H9 (cell line): ENCODE measurements around the gene HAGHL. TPM values are rescaled to one million over a fixed set of nuclear protein-coding genes. Genes with fewer than 3 reads are reported as not detected.

ENCODE experiments used
- DNase-seq: peaks from one replicate; pipeline ENCODE4 v3.0.0-alpha.2; 2017
- H2AFZ ChIP-seq: one replicate; pipeline ENCODE4 v1.6.1; 2013; ENCODE audit warnings: mild to moderate bottlenecking, low read length, control low read depth, moderate library complexity
- H2AK5ac ChIP-seq: 2 replicates; pipeline ENCODE4 v1.6.1; 2013; ENCODE audit warnings: low read length, control low read depth, mixed read lengths; ENCODE audit not compliant: insufficient read length
- H2BK120ac ChIP-seq: one replicate; pipeline ENCODE4 v1.6.1; 2013; ENCODE audit warnings: low read depth, mild to moderate bottlenecking, low read length, control low read depth, inconsistent platforms; ENCODE audit not compliant: poor library complexity, severe bottlenecking
- H2BK12ac ChIP-seq: 2 replicates; pipeline ENCODE4 v1.6.1; 2013; ENCODE audit warnings: low read length, control low read depth, mixed read lengths, low read depth; ENCODE audit not compliant: insufficient read length
- H2BK15ac ChIP-seq: 2 replicates; pipeline ENCODE4 v1.6.1; 2013; ENCODE audit warnings: low read depth, low read length, control low read depth
- H2BK20ac ChIP-seq: one replicate; pipeline ENCODE4 v1.6.1; 2013; ENCODE audit warnings: low read depth, mild to moderate bottlenecking, low read length, control low read depth, inconsistent platforms; ENCODE audit not compliant: poor library complexity, severe bottlenecking
- H2BK5ac ChIP-seq: 2 replicates; pipeline ENCODE4 v1.6.1; 2013; ENCODE audit warnings: low read length, control low read depth, mixed read lengths; ENCODE audit not compliant: insufficient read length
- H3K14ac ChIP-seq: 2 replicates; pipeline ENCODE4 v1.6.1; 2013; ENCODE audit warnings: low read length, control low read depth; ENCODE audit not compliant: insufficient read depth
- H3K18ac ChIP-seq: 2 replicates; pipeline ENCODE4 v1.6.1; 2013; ENCODE audit warnings: low read depth, mild to moderate bottlenecking, mixed read lengths, low read length, control low read depth; ENCODE audit not compliant: insufficient read length
- H3K23ac ChIP-seq: 2 replicates; pipeline ENCODE4 v1.6.1; 2013; ENCODE audit warnings: low read length, control low read depth, mixed read lengths, low read depth; ENCODE audit not compliant: insufficient read length
- H3K23me2 ChIP-seq: 2 replicates; pipeline ENCODE4 v1.6.1; 2013; ENCODE audit warnings: low read depth, mild to moderate bottlenecking, mixed read lengths, low read length, control low read depth; ENCODE audit not compliant: insufficient read length, poor library complexity, severe bottlenecking
- H3K27ac ChIP-seq: 2 replicates; pipeline ENCODE4 v1.5.1; 2013; ENCODE audit warnings: low read length, control low read depth, mixed read lengths, low read depth; ENCODE audit not compliant: insufficient read length
- H3K27me3 ChIP-seq: 2 replicates; pipeline ENCODE4 v1.6.1; 2013; ENCODE audit warnings: low read length, control low read depth, inconsistent platforms; ENCODE audit not compliant: insufficient read depth
- H3K4ac ChIP-seq: 2 replicates; pipeline ENCODE4 v1.6.1; 2013; ENCODE audit warnings: low read depth, mild to moderate bottlenecking, control low read depth, inconsistent platforms, low read length, moderate library complexity
- H3K4me1 ChIP-seq: 2 replicates; pipeline ENCODE4 v1.6.1; 2013; ENCODE audit warnings: low read length, control low read depth, inconsistent platforms; ENCODE audit not compliant: insufficient read depth
- H3K4me2 ChIP-seq: 2 replicates; pipeline ENCODE4 v1.6.1; 2013; ENCODE audit warnings: low read length, control low read depth, mixed read lengths; ENCODE audit not compliant: insufficient read length, insufficient read depth
- H3K56ac ChIP-seq: 2 replicates; pipeline ENCODE4 v1.6.1; 2013; ENCODE audit warnings: low read depth, mild to moderate bottlenecking, mixed read lengths, low read length, control low read depth; ENCODE audit not compliant: insufficient read length
- H3K79me1 ChIP-seq: 2 replicates; pipeline ENCODE4 v1.6.1; 2013; ENCODE audit warnings: low read depth, mild to moderate bottlenecking, moderate library complexity, low read length, control low read depth, inconsistent platforms; ENCODE audit not compliant: insufficient read depth, poor library complexity, severe bottlenecking
- H3K79me2 ChIP-seq: 2 replicates; pipeline ENCODE4 v1.6.1; 2013; ENCODE audit warnings: low read length, control low read depth, inconsistent platforms; ENCODE audit not compliant: insufficient read depth
- H3K9ac ChIP-seq: 2 replicates; pipeline ENCODE4 v1.6.1; 2013; ENCODE audit warnings: low read length, control low read depth, mixed read lengths; ENCODE audit not compliant: insufficient read length; ENCODE audit errors: extremely low read depth
- H3K9me3 ChIP-seq: one replicate; pipeline ENCODE4 v1.6.1; 2013; ENCODE audit warnings: low read depth, low read length, inconsistent platforms; ENCODE audit not compliant: control insufficient read depth
- H3T11ph ChIP-seq: one replicate; pipeline ENCODE4 v1.6.1; 2013; ENCODE audit warnings: mild to moderate bottlenecking, low read length, control low read depth, inconsistent platforms
- H4K20me1 ChIP-seq: one replicate; pipeline ENCODE4 v1.6.1; 2013; ENCODE audit not compliant: control insufficient read depth, insufficient read length, insufficient read depth
- H4K5ac ChIP-seq: 2 replicates; pipeline ENCODE4 v1.6.1; 2013; ENCODE audit warnings: low read depth, mild to moderate bottlenecking, mixed read lengths, low read length, control low read depth; ENCODE audit not compliant: insufficient read length
- H4K8ac ChIP-seq: replicated peaks from 2 replicates; pipeline ENCODE4 v1.6.1; 2013; ENCODE audit warnings: low read length, control low read depth, mixed read lengths, low read depth; ENCODE audit not compliant: insufficient read length
- H4K91ac ChIP-seq: 2 replicates; pipeline ENCODE4 v1.6.1; 2013; ENCODE audit warnings: low read depth, mild to moderate bottlenecking, moderate library complexity, mixed read lengths, low read length, control low read depth; ENCODE audit not compliant: insufficient read length
- H3K27ac Mint-ChIP-seq, 3 experiments: 2 replicates in 2 of 3; 3 replicates in 1 of 3; pipeline ENCODE4 v1.8.0; 2020 to 2021; ENCODE audit warnings: mixed read lengths in 3 of 3, mild to moderate bottlenecking in 1 of 3, moderate library complexity in 1 of 3
- H3K27me3 Mint-ChIP-seq: 2 replicates; pipeline ENCODE4 v1.8.0; 2021; ENCODE audit warnings: low read depth, mild to moderate bottlenecking, moderate library complexity, mixed read lengths
- H3K36me3 Mint-ChIP-seq, 3 experiments: 2 replicates in 2 of 3; 3 replicates in 1 of 3; pipeline ENCODE4 v1.8.0; 2020 to 2021; ENCODE audit warnings: low read depth in 3 of 3, mixed read lengths in 3 of 3; ENCODE audit not compliant: insufficient read depth in 1 of 3
- H3K4me1 Mint-ChIP-seq, 2 experiments: 2 replicates each; pipeline ENCODE4 v1.8.0; 2020; ENCODE audit warnings: mixed read lengths in 2 of 2
- H3K4me3 Mint-ChIP-seq, 2 experiments: 2 replicates in 1 of 2; 3 replicates in 1 of 2; pipeline ENCODE4 v1.8.0; 2020 to 2021; ENCODE audit warnings: mild to moderate bottlenecking in 2 of 2, mixed read lengths in 2 of 2, moderate library complexity in 1 of 2
- H3K9me3 Mint-ChIP-seq, 2 experiments: 2 replicates in 1 of 2; 3 replicates in 1 of 2; pipeline ENCODE4 v1.8.0; 2020; ENCODE audit warnings: mild to moderate bottlenecking in 2 of 2, mixed read lengths in 2 of 2, moderate library complexity in 1 of 2
- CTCF ChIP-seq: fragments of 200-600 bp; sonication (generic); conservative IDR thresholded peaks from 3 replicates; pipeline ENCODE4 v1.8.0; 2021; ENCODE audit warnings: antibody characterized with exemption, mild to moderate bottlenecking
- WGBS: extraction: QIAGEN DNeasy Blood & Tissue Kit; methylation state at CpG from one replicate; pipeline ENCODE4 v1.1.7; 2013; ENCODE audit warnings: missing lambda C conversion rate, low lambda C conversion rate, mixed read lengths; ENCODE audit not compliant: insufficient read length; ENCODE audit errors: extremely low coverage; 5-methylcytosine and 5-hydroxymethylcytosine counted together
- total RNA-seq: library from RNA; stranded (reverse); gene quantifications from 2 replicates; pipeline ENCODE4 v1.2.1, GENCODE V29; 2021

Gene HAGHL
- total RNA-seq, 1 experiment from 2014 or later: 25.2 TPM

GRCh38 chr16:745739-746138 lies 18.8 kb downstream of the HAGHL start:
- no peaks in the 10 kb centered on the region for H3K36me3 Mint-ChIP-seq
- no peak overlapping the region for H3K56ac ChIP-seq
- no peak overlapping the region for H2AFZ ChIP-seq
- H3K27ac ChIP-seq: no peak overlapping the region
- H3K27ac Mint-ChIP-seq: no peak overlapping the region
- H3K23me2 ChIP-seq: peaks cover 5% of the 10 kb centered on the region
- WGBS: no CpG with 5 or more reads among the region's 14 CpGs
- H3K23ac ChIP-seq: no peak overlapping the region
- H2BK20ac ChIP-seq: no peak overlapping the region
- H3K4me2 ChIP-seq: no peak overlapping the region
- H3K27me3 Mint-ChIP-seq: peaks cover 1% of the 10 kb centered on the region
- peaks cover 0 to 8% of the 10 kb centered on the region in 2 experiments; a peak in 3 of 4 replicates for H3K4me1 Mint-ChIP-seq
- H3T11ph ChIP-seq: no peak overlapping the region
- no peak overlapping the region for H4K91ac ChIP-seq
- H3K79me2 ChIP-seq: no peaks in the 10 kb centered on the region
- H3K79me1 ChIP-seq: no peaks in the 10 kb centered on the region
- no peaks in the 10 kb centered on the region for H3K9me3 ChIP-seq
- TF ChIP-seq CTCF: peak; percentile 88
- peak; percentile 85 for DNase-seq
- H4K8ac ChIP-seq: no peak overlapping the region
- no peaks in the 10 kb centered on the region for H4K20me1 ChIP-seq
- no peak overlapping the region for H2BK120ac ChIP-seq
- no peaks in the 10 kb centered on the region for H3K4me1 ChIP-seq
- no peak overlapping the region for H2AK5ac ChIP-seq
- H3K27me3 ChIP-seq: no peaks in the 10 kb centered on the region
- H2BK12ac ChIP-seq: no peak overlapping the region
- H3K4me3 Mint-ChIP-seq: peak overlapping the region in 1 of 2 experiments; percentile 54; a peak in 1 of 5 replicates
- no peak overlapping the region for H3K14ac ChIP-seq
- no peak overlapping the region for H3K9ac ChIP-seq
- H3K4ac ChIP-seq: no peak overlapping the region
- H3K18ac ChIP-seq: no peak overlapping the region
- H2BK15ac ChIP-seq: no peak overlapping the region
- H4K5ac ChIP-seq: no peak overlapping the region
- H2BK5ac ChIP-seq: no peak overlapping the region
- H3K9me3 Mint-ChIP-seq: no peaks in the 10 kb centered on the region
